Glomerular endothelial cell (primary cell): ENCODE results near the gene IRGM. TPM values are rescaled to one million over a fixed set of nuclear protein-coding genes. Genes with fewer than 3 reads are reported as not detected.

Experiments
- DNase-seq: peaks from one replicate; pipeline ENCODE4 v3.0.0-alpha.2; 2011; ENCODE audit warnings: low read depth, low spot score; ENCODE audit errors: extremely low read depth
- total RNA-seq: library from RNA; depleted of rRNA; stranded (reverse); fragments of >200 nt; gene quantifications from 2 replicates; pipeline ENCODE4 v1.2.3, GENCODE V29; 2015

The IRGM gene
- total RNA-seq, 1 donor from 2014 or later: not detected

- DNase-seq: no peak
These were observed 49.4 kb downstream of the IRGM start for GRCh38 chr5:150895431-150896428.

Other genes with a start within 250 kb of the IRGM start
- 56.7 and 123 TPM in 2 replicates for gene SYNPO, start 205.9 kb upstream of the IRGM start, total RNA-seq
- 0.53 and 0.93 TPM in 2 replicates for gene MYOZ3, start 185.3 kb upstream of the IRGM start, total RNA-seq
- 43.2 and 44.1 TPM in 2 replicates for gene RBM22, start 145.5 kb upstream of the IRGM start, total RNA-seq
- gene DCTN4, start 87.5 kb upstream of the IRGM start, total RNA-seq: 40.2 and 47.1 TPM in 2 replicates
- 9.6 and 10.2 TPM in 2 replicates for gene SMIM3, start 67.8 kb upstream of the IRGM start, total RNA-seq
- 3.1 and 6.0 TPM in 2 replicates for gene ZNF300, start 58.5 kb downstream of the IRGM start, total RNA-seq
- 0.34 and 2.8 TPM in 2 replicates for gene GPX3, start 174.1 kb downstream of the IRGM start, total RNA-seq
- gene TNIP1, start 234.5 kb downstream of the IRGM start, total RNA-seq: 146 and 221 TPM in 2 replicates